CD4-positive, alpha-beta T cell treated with Interleukin-1 beta for 1 hour (primary cell): ENCODE data around the gene FBN2.
"Not testable (repeated sequence)": the region's sequence is repeated elsewhere in the genome, so short reads cannot be mapped to it uniquely, and the experiment has no call there.

Experiments used
- DNase-seq, 2 donors: peaks; one replicate each; pipeline ENCODE4 v3.0.0-alpha.2; 2020 to 2022

Gene FBN2

GRCh38 chr5:128349044-128349858, 188.8 kb downstream of the FBN2 start:
- no peak for DNase-seq

- DNase-seq = no peak
Measured at GRCh38 chr5:128346038-128346437, 192.0 kb downstream of the FBN2 start.

- DNase-seq = no peak
Measured at GRCh38 chr5:128345247-128345646, 192.8 kb downstream of the FBN2 start.

GRCh38 chr5:128343168-128343567, 194.9 kb downstream of the FBN2 start:
- DNase-seq = no peak

GRCh38 chr5:128341056-128341455, 197.0 kb downstream of the FBN2 start:
- DNase-seq = no peak

GRCh38 chr5:128340648-128341047, 197.4 kb downstream of the FBN2 start:
- no peak for DNase-seq

- no peak for DNase-seq
Measured at GRCh38 chr5:128339585-128339984, 198.5 kb downstream of the FBN2 start.

GRCh38 chr5:128338649-128339048, 199.4 kb downstream of the FBN2 start:
- DNase-seq = no peak

- DNase-seq = no peak
Measured at GRCh38 chr5:128335339-128335738, 202.7 kb downstream of the FBN2 start.

- DNase-seq = no peak
Measured at GRCh38 chr5:128334010-128334716, 203.9 kb downstream of the FBN2 start.

- DNase-seq = no peak
Measured at GRCh38 chr5:128331261-128331660, 206.8 kb downstream of the FBN2 start.

- no peak for DNase-seq
Measured at GRCh38 chr5:128329386-128329939, 208.6 kb downstream of the FBN2 start.

GRCh38 chr5:128328446-128328845, 209.6 kb downstream of the FBN2 start:
- DNase-seq = no peak

- DNase-seq = no peak
Measured at GRCh38 chr5:128328007-128328406, 210.0 kb downstream of the FBN2 start.

- DNase-seq = not testable (repeated sequence)
Measured at GRCh38 chr5:128321418-128321817, 216.6 kb downstream of the FBN2 start.

- DNase-seq = no peak
Measured at GRCh38 chr5:128318691-128319090, 219.4 kb downstream of the FBN2 start.

- DNase-seq = no peak
Measured at GRCh38 chr5:128317481-128317880, 220.6 kb downstream of the FBN2 start.

- no peak for DNase-seq
Measured at GRCh38 chr5:128315671-128316070, 222.4 kb downstream of the FBN2 start.

GRCh38 chr5:128305341-128305740, 232.7 kb downstream of the FBN2 start:
- DNase-seq = no peak

- no peak for DNase-seq
Measured at GRCh38 chr5:128304791-128305190, 233.3 kb downstream of the FBN2 start.

- no peak for DNase-seq
Measured at GRCh38 chr5:128304088-128304487, 234.0 kb downstream of the FBN2 start.

GRCh38 chr5:128303593-128303992, 234.5 kb downstream of the FBN2 start:
- DNase-seq = no peak

GRCh38 chr5:128300181-128300580, 237.9 kb downstream of the FBN2 start:
- DNase-seq = no peak
